Measurements from ENCODE around the gene HP.

GRCh38 chr16:72092832-72093447 lies 38.6 kb downstream of the HP start:
- TF ChIP-seq CTCF (conservative IDR thresholded peaks at IDR 0.05 in 1 of 2, IDR thresholded peaks at IDR 0.05 in 1 of 2; ENCODE audit: extremely low read depth in 1 of 2, insufficient read depth in 1 of 2, low read depth in 1 of 2, low read length in 2 of 2), result no peak
- TF ChIP-seq EZH2 (IDR thresholded peaks at IDR 0.05; ENCODE audit: borderline replicate concordance, low read length), result no peak
